ENCODE data around the gene CHD9NB.

- no peak for TF ChIP-seq POLR2A (IDR thresholded peaks at IDR 0.05)
- no peak for TF ChIP-seq CTCF (IDR thresholded peaks at IDR 0.05)
- TF ChIP-seq EP300 (IDR thresholded peaks at IDR 0.05; ENCODE audit: low read depth): no peak
- TF ChIP-seq POLR2AphosphoS5 (IDR thresholded peaks at IDR 0.05): no peak
Measured at GRCh38 chr16:53083119-53083518, 30.4 kb upstream of the CHD9NB start.

All from transverse colon (tissue), 4 donors.